ENCODE measurements around the gene CTIF.
A peak's percentile ranks its signal among the peaks of the same experiment; 100 is the strongest.

CTIF gene

DNA sequence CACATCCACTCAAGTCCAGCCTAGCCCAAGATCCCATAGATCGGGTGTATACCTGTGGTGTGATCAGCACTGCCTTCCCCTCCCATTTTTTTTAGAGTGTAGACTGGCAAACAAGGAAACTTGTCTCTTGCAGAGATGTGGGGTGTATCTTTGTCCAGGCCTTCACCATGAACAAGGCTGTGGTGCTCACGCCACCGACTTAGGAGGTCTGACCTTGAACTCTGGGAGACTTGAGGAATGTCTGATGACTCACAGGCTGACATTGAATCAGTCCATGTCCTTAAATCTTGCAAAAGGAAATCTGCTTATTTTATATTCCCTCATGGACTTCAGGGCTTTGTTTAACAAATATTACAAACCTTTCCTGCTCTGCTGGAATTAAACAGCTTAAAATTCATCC, 4.5 kb upstream of the CTIF start:
- DNase-seq (ENCODE audit: low read depth): peak; percentile 47
- Histone ChIP-seq H3K4me3 (ENCODE audit: low read length) (no peak overlapping the region), H3K4me1 (ENCODE audit: control insufficient read depth, insufficient read depth, low read length) (peaks cover 30% of the 10 kb centered on the region), H3K36me3 (ENCODE audit: control insufficient read depth, insufficient read depth, low read length, severe bottlenecking) (no peaks in the 10 kb centered on the region), H3K9me3 (ENCODE audit: control insufficient read depth, low read length) (no peaks in the 10 kb centered on the region), H3K9ac (ENCODE audit: low read length) (peak overlapping the region; percentile 33), H3K27me3 (replicated peaks; ENCODE audit: control insufficient read depth, insufficient read depth, low read length) (no peaks in the 10 kb centered on the region)

DNA sequence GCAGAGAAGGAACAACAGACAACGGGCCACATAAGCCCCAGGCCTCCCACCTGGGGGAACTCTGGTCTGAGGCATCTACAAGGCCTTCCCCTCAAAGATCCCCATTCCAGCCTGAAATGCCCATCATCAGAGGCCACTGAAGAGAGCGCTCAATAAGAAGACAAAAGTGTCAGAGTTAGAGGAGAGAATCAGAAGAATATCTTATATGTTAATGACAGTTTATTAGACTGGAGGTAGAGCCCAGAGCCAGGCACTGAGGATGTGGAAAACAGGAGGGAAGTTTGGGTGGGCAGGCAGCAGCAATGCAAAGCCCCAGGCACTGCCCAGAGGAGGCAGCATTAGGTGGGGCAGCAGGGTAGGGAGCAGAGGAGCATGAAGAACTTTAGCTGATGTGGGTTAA, 2.9 kb upstream of the CTIF start:
- Histone ChIP-seq H3K9ac (ENCODE audit: low read length) (no peak overlapping the region), H3K36me3 (ENCODE audit: control insufficient read depth, insufficient read depth, low read length, severe bottlenecking) (no peaks in the 10 kb centered on the region), H3K4me3 (ENCODE audit: low read length) (no peak overlapping the region), H3K27me3 (replicated peaks; ENCODE audit: control insufficient read depth, insufficient read depth, low read length) (no peaks in the 10 kb centered on the region), H3K4me1 (ENCODE audit: control insufficient read depth, insufficient read depth, low read length) (peaks cover 18% of the 10 kb centered on the region), H3K9me3 (ENCODE audit: control insufficient read depth, low read length) (no peaks in the 10 kb centered on the region)
- no peak for DNase-seq (ENCODE audit: low read depth)

DNA sequence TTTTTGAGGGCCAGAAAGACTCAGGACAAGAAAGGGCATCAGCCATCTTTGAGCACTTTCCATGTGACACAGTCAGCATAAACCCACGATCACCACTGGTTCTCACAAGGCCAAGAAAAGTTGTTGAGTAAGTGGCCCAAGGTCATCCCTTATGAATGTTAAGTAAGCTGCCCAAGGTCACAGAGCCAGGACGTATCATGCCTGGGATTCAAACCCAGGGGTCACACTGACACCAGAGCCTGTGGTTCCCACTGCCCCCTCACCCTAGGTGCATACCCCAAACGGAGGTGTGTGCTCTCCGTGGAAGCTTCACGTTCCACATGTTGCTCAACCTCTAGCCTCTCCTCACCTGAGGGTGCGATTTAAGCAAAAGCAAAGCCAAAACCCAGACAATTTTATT, 2.3 kb upstream of the CTIF start:
- Histone ChIP-seq H3K36me3 (ENCODE audit: control insufficient read depth, insufficient read depth, low read length, severe bottlenecking) (no peaks in the 10 kb centered on the region), H3K4me3 (ENCODE audit: low read length) (no peak overlapping the region), H3K9me3 (ENCODE audit: control insufficient read depth, low read length) (no peaks in the 10 kb centered on the region), H3K27me3 (replicated peaks; ENCODE audit: control insufficient read depth, insufficient read depth, low read length) (no peaks in the 10 kb centered on the region), H3K9ac (ENCODE audit: low read length) (no peak overlapping the region), H3K4me1 (ENCODE audit: control insufficient read depth, insufficient read depth, low read length) (peaks cover 20% of the 10 kb centered on the region)
- DNase-seq (ENCODE audit: low read depth): no peak

DNA sequence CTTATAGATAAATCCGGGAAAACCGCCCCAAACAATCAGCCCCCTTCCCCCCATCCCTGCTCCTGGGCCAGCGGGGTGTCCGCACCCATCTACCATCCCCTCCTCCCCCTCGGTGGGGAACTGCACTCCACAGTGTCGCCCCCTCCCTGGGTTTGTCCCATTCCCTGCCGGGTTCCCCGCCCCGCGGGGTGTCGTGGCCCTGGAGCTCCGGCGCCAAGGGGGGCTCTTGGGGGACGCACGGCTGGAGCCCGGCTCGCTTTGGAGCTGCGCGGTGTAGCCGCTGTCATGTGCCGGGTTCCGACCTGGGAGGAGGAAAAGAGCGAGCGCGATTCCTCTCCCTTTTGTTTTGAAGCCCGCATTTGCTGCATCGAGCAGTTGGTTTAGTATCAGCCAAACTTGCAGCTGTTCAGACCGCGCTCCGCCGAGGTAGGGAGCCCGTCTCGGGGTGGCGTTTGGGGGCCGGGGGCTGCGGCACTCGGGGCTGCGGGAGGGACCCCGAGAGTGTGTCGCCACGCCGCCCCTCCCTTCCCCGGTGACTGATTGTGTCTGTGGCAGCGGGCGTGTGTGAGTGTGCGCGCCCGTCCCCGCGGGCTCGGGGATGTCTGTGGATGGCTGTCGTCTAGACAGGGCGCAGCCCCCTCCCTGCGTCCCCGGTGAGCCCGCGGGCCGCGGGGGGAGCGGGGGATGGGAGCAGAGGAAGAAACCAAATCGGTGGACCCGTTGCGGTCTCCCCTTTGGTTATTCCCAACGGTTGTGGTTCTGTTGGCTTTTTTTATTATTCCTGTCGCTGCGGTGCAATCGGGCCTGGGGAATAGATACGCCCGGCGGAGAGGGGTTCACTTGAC, 797 bp downstream of the CTIF start:
- H3K4me3 ChIP-seq (ENCODE audit: low read length): peak overlapping the region; percentile 93
- peak; percentile 76 for DNase-seq (ENCODE audit: low read depth)
- H3K9me3 ChIP-seq (ENCODE audit: control insufficient read depth, low read length): no peaks in the 10 kb centered on the region
- no peaks in the 10 kb centered on the region for H3K36me3 ChIP-seq (ENCODE audit: control insufficient read depth, insufficient read depth, low read length, severe bottlenecking)
- H3K9ac ChIP-seq (ENCODE audit: low read length): peak overlapping the region; percentile 96
- peaks cover 32% of the 10 kb centered on the region for H3K4me1 ChIP-seq (ENCODE audit: control insufficient read depth, insufficient read depth, low read length)
- H3K27me3 ChIP-seq (replicated peaks; ENCODE audit: control insufficient read depth, insufficient read depth, low read length): no peaks in the 10 kb centered on the region

DNA sequence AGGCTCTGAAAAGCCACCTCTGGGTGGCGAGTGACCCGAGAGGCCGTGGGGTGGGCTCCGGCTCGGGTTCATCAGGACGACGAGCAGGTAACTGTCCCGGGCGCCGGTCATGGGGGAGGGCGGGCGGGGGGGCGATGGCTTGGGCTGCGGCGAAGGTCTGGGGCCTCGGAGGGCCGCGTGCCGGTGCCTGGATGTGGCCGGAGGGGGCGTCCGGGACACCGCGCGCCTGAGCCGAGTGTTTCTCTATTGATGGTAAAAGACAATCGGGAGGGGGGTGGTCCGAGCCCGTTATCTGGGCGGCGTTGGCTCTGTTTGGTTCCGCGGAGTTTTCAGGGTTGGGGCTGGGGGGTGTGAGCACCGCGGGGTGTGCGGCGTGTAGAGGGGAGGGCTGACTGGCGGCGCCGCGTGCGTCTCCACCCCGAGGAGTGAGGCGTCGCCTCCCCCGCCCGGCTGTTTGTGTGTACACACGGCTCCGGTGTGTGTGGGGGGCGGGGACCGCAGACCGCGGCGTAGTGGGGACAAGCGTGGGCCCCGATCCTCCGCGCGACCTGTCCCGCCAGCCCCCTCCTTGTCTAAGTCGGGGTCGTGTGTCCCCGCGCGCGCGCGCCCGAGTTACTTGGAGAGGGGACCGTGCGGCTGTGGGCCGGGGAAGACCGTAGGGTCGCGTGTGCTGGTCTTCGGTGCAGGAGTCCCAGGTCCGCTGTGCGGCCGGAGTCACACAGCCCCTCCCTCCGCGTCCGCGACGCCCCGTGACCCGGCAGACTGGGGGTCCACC, 1.6 kb downstream of the CTIF start:
- Histone ChIP-seq H3K9ac (ENCODE audit: low read length) (peak overlapping the region; percentile 96), H3K4me3 (ENCODE audit: low read length) (peak overlapping the region; percentile 93), H3K4me1 (ENCODE audit: control insufficient read depth, insufficient read depth, low read length) (peaks cover 31% of the 10 kb centered on the region), H3K27me3 (replicated peaks; ENCODE audit: control insufficient read depth, insufficient read depth, low read length) (no peaks in the 10 kb centered on the region), H3K9me3 (ENCODE audit: control insufficient read depth, low read length) (no peaks in the 10 kb centered on the region), H3K36me3 (ENCODE audit: control insufficient read depth, insufficient read depth, low read length, severe bottlenecking) (no peaks in the 10 kb centered on the region)
- DNase-seq (ENCODE audit: low read depth): peak; percentile 85

DNA sequence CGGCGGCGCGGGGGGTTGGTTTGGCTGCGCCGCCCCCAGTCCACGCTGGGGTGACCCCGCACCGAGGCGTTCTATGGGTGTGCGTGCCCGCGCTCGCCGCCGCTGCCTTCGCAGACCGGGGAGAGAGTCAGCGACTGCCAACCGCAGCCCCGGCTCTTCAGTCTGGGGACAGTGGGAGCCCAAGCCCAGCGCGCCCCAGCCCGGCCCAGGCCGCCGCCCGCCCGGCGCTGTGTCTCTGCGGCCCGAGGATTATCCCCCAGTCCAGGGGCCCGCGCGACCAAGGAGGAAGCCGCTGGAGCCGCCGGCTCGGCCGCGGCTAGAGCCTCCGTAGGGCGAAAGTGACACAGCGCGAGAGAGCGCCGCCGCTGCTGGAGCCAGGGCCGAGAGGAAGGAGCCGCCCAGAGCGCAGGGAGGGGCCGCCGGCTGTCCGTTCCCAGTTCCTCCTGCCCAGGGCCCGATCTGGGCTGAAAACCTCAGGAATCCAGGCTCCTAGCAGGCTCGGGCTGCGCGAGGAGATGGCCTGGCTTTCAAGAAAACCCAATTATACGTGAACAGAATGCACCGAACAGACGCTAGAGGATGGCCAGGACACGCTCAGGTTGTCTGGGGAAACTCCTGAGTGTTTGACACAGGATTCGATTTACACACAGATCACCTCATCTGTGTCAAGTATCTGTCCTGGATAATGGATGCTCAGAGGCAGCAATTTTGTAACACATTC, 2.4 kb downstream of the CTIF start:
- H3K27me3 ChIP-seq (replicated peaks; ENCODE audit: control insufficient read depth, insufficient read depth, low read length): no peaks in the 10 kb centered on the region
- peak overlapping the region; percentile 93 for H3K4me3 ChIP-seq (ENCODE audit: low read length)
- H3K4me1 ChIP-seq (ENCODE audit: control insufficient read depth, insufficient read depth, low read length): peaks cover 38% of the 10 kb centered on the region
- no peaks in the 10 kb centered on the region for H3K9me3 ChIP-seq (ENCODE audit: control insufficient read depth, low read length)
- DNase-seq (ENCODE audit: low read depth): peak; percentile 90
- peak overlapping the region; percentile 96 for H3K9ac ChIP-seq (ENCODE audit: low read length)
- H3K36me3 ChIP-seq (ENCODE audit: control insufficient read depth, insufficient read depth, low read length, severe bottlenecking): no peaks in the 10 kb centered on the region

DNA sequence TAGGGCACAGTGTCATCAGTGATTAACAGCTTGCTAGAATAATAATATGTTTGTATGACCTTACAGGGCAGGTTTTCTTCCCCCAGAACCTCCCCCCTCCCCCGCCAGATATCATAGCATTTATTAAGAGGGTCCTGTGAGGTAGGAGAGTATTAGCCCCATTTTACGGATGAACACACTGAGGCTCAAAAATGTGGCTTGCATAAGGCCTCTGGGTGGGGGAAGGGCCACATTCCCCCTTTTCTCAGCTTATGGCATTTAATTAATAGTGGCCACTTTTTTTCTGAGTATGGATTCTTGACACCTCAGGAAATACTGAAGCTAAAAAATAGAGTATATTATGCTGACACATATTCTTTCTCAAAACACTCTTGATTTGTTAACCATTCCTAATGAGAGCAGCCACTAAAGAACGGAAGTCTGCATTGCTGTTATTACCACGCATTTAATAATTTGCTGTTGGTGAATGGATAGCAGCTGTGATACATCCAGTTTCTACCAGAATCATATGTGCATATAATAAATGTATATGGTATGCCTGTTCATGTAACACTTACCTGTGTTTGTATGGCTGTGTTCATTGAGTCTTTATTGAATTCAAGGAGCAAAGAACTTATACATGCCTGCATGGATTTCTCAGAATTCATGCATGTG, 3.0 kb downstream of the CTIF start:
- H3K4me3 ChIP-seq (ENCODE audit: low read length): peak overlapping the region; percentile 93
- no peaks in the 10 kb centered on the region for H3K36me3 ChIP-seq (ENCODE audit: control insufficient read depth, insufficient read depth, low read length, severe bottlenecking)
- peaks cover 45% of the 10 kb centered on the region for H3K4me1 ChIP-seq (ENCODE audit: control insufficient read depth, insufficient read depth, low read length)
- no peaks in the 10 kb centered on the region for H3K27me3 ChIP-seq (replicated peaks; ENCODE audit: control insufficient read depth, insufficient read depth, low read length)
- H3K9ac ChIP-seq (ENCODE audit: low read length): peak overlapping the region; percentile 96
- no peaks in the 10 kb centered on the region for H3K9me3 ChIP-seq (ENCODE audit: control insufficient read depth, low read length)
- no peak for DNase-seq (ENCODE audit: low read depth)

DNA sequence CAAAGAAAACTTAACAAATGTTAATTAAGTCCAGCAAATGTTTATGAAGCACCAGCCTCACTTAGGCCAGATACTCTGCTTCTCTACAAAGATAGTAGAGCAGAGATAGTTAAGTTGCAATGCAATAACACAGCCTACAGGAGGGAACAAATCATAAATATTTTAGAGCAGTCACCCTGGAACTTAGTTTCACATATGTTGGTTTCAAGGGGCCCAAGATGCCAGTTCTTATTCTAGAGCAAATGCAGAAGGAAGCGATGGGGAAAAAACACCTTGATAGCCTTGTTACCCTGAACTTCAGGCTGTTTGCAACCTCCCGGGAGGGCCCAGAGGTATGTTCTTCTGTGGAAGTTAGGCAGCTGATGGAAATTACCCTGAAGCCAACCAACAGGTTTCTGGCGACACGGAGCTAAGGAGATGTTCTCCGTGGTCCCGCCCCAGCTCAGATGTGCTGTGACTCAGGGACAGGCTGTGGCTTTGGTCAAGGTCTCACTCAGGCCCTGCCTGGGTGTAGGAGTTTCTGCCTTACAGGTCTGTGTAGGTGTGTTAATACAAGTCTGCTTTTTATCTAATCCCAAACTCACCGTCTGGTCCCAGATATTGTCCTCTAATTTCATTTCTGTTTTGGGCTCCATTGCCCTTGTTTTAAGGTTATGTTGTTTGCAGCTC, 3.8 kb downstream of the CTIF start:
- no peaks in the 10 kb centered on the region for H3K27me3 ChIP-seq (replicated peaks; ENCODE audit: control insufficient read depth, insufficient read depth, low read length)
- H3K9ac ChIP-seq (ENCODE audit: low read length): peak overlapping the region; percentile 96
- H3K4me3 ChIP-seq (ENCODE audit: low read length): no peak overlapping the region
- H3K4me1 ChIP-seq (ENCODE audit: control insufficient read depth, insufficient read depth, low read length): peaks cover 53% of the 10 kb centered on the region
- no peaks in the 10 kb centered on the region for H3K9me3 ChIP-seq (ENCODE audit: control insufficient read depth, low read length)
- peak; percentile 27 for DNase-seq (ENCODE audit: low read depth)
- H3K36me3 ChIP-seq (ENCODE audit: control insufficient read depth, insufficient read depth, low read length, severe bottlenecking): no peaks in the 10 kb centered on the region

DNA sequence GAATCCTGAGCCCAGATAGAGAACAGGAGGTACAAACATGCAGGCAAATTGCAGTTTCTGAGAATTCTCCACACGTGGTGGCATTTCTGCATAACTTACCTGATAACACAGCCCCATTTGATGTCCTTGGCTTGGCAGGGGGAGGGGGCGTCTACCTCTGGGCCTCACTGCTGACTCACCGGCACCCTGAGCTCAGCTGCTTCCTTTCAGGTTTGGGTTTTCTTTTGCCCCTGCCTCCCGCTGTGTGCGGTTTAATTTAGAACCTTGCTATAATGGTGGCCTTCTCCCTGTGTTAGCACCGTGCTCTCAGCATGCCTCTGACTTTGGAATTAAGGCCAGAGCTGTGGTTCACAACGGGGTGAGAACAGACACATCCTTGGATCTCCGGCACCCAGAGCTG, 4.4 kb downstream of the CTIF start:
- no peaks in the 10 kb centered on the region for H3K9me3 ChIP-seq (ENCODE audit: control insufficient read depth, low read length)
- H3K27me3 ChIP-seq (replicated peaks; ENCODE audit: control insufficient read depth, insufficient read depth, low read length): no peaks in the 10 kb centered on the region
- DNase-seq (ENCODE audit: low read depth): no peak
- no peak overlapping the region for H3K4me3 ChIP-seq (ENCODE audit: low read length)
- no peaks in the 10 kb centered on the region for H3K36me3 ChIP-seq (ENCODE audit: control insufficient read depth, insufficient read depth, low read length, severe bottlenecking)
- peaks cover 58% of the 10 kb centered on the region for H3K4me1 ChIP-seq (ENCODE audit: control insufficient read depth, insufficient read depth, low read length)
- H3K9ac ChIP-seq (ENCODE audit: low read length): no peak overlapping the region

DNA sequence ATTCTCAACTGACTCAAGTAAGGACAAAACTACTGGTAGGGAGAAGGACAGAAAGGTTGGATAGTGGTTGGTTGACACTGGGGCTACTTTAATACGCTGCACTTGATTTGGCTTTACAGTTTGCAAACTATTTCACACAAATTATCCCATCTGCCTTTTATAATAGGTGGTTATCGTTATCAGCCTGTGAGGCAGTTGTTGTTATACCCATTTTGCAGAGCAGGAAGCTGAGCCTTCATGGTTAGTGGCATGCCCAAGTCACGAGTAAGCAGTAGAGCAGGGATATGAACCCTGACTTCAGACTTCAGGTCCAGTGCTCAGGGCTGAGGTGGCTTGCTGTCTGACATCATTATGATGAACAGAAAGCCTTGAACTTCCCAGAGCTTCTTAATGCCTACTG, 5.3 kb downstream of the CTIF start:
- Histone ChIP-seq H3K9ac (ENCODE audit: low read length) (no peak overlapping the region), H3K9me3 (ENCODE audit: control insufficient read depth, low read length) (no peaks in the 10 kb centered on the region), H3K36me3 (ENCODE audit: control insufficient read depth, insufficient read depth, low read length, severe bottlenecking) (no peaks in the 10 kb centered on the region), H3K4me1 (ENCODE audit: control insufficient read depth, insufficient read depth, low read length) (peaks cover 62% of the 10 kb centered on the region), H3K27me3 (replicated peaks; ENCODE audit: control insufficient read depth, insufficient read depth, low read length) (no peaks in the 10 kb centered on the region), H3K4me3 (ENCODE audit: low read length) (no peak overlapping the region)
- DNase-seq (ENCODE audit: low read depth): no peak
